IMR-90 (cell line): ENCODE measurements around the gene PHB1.

Experiments
- CTCF ChIP-seq: conservative IDR thresholded peaks from 2 replicates; pipeline ENCODE4 v1.5.1; 2012; ENCODE audit warnings: mild to moderate bottlenecking, low read depth, low read length, improper control_type of control experiment
- FOS ChIP-seq: fragments of 150-350 bp; IDR thresholded peaks from 2 replicates; pipeline ENCODE4 v1.6.1; 2016; ENCODE audit warnings: low read depth, low read length
- MAZ ChIP-seq: IDR thresholded peaks from 2 replicates; pipeline ENCODE4 v1.6.1; 2012; ENCODE audit warnings: low read depth, mild to moderate bottlenecking, low read length, improper control_type of control experiment, moderate library complexity, borderline replicate concordance
- MXI1 ChIP-seq: IDR thresholded peaks from 2 replicates; pipeline ENCODE4 v1.6.1; 2012; ENCODE audit warnings: low read depth, mild to moderate bottlenecking, low read length, moderate library complexity, borderline replicate concordance
- POLR2A ChIP-seq: IDR thresholded peaks from 2 replicates; pipeline ENCODE4 v1.6.1; 2012; ENCODE audit warnings: mild to moderate bottlenecking, low read depth, low read length
- RFX5 ChIP-seq: IDR thresholded peaks from 2 replicates; pipeline ENCODE4 v1.8.0; 2012; ENCODE audit warnings: low read depth, mild to moderate bottlenecking, low read length, moderate library complexity
- USF2 ChIP-seq: fragments of 150-350 bp; IDR thresholded peaks from 2 replicates; pipeline ENCODE4 v1.6.1; 2017; ENCODE audit warnings: mild to moderate bottlenecking, antibody characterized with exemption, low read length, low read depth

GRCh38 chr17:49452661-49453060 lies 38.0 kb upstream of the PHB1 start:
- TF ChIP-seq USF2: no peak
- TF ChIP-seq CTCF: no peak
- TF ChIP-seq POLR2A: no peak
- no peak for TF ChIP-seq RFX5
- TF ChIP-seq FOS: no peak
- no peak for TF ChIP-seq MXI1
- no peak for TF ChIP-seq MAZ
